Keratinocyte (primary cell): ENCODE results near the gene DHX58.

ENCODE experiments used
- EZH2 ChIP-seq: IDR thresholded peaks from one replicate; pipeline ENCODE4 v1.6.1; 2012; ENCODE audit warnings: inconsistent platforms, mild to moderate bottlenecking, low read length, moderate library complexity
- TF ChIP-seq, protein P1 (sequence below), 3 experiments: IDR thresholded peaks in 1 of 3; conservative IDR thresholded peaks in 1 of 3; optimal IDR thresholded peaks in 1 of 3; 2 replicates in 2 of 3; 3 replicates in 1 of 3; pipeline versions ENCODE3 to v1.5.1; 2011; ENCODE audit warnings: low read length in 3 of 3, mild to moderate bottlenecking in 3 of 3, moderate library complexity in 2 of 3, control low read depth in 1 of 3, inconsistent platforms in 1 of 3; ENCODE audit not compliant: insufficient read depth in 2 of 3; ENCODE audit errors: extremely low read depth in 1 of 3

DNA sequence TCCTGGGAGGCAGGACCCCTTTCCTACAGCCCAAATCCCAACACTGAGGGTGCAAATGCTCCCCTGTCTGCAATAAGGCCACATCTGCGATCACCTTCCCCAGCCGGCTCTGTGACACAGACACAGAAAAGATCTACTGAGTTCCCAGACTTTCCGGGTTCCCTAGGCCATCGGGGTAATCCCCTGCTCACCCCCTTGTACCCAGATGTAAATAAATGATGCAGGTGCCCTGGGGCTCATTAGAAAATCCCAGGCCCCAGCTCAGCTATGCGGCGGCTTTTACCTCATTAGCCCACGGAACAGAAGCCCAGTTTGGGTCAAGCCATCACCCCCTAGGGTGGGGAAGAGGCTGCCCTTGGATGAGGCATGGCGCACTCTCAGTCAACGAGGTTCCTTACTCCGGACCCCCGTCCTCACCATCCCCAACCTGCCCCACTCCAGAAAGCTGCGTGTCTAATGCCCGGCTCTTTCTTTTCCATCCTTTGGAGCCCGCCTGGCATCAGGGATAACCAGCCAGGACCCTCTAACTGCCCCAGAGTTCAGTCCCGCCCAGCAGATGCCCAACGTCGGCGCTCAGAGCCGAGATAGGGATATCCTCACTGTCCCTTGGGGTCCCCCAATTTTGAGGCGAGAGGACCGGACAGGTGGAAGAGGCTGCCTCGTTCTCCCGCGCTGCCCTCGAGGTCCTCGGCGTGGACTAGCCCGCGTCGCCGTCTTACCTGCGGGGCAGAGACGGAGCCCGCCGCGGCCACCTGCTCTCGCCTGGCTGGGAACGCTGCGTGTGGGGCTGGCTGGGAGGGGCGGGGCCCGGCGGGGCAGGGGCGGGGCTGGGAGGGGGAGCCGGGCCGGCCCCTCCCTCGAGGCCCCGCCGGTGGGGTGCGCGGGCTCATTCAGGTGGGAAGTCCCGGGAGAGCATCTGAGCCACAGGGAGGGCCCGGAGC, 14.6 kb downstream of the DHX58 start, which contains the start of gene ZNF385C:
- TF ChIP-seq EZH2: peak; percentile 81
- TF ChIP-seq, protein P1, sequence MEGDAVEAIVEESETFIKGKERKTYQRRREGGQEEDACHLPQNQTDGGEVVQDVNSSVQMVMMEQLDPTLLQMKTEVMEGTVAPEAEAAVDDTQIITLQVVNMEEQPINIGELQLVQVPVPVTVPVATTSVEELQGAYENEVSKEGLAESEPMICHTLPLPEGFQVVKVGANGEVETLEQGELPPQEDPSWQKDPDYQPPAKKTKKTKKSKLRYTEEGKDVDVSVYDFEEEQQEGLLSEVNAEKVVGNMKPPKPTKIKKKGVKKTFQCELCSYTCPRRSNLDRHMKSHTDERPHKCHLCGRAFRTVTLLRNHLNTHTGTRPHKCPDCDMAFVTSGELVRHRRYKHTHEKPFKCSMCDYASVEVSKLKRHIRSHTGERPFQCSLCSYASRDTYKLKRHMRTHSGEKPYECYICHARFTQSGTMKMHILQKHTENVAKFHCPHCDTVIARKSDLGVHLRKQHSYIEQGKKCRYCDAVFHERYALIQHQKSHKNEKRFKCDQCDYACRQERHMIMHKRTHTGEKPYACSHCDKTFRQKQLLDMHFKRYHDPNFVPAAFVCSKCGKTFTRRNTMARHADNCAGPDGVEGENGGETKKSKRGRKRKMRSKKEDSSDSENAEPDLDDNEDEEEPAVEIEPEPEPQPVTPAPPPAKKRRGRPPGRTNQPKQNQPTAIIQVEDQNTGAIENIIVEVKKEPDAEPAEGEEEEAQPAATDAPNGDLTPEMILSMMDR (optimal IDR thresholded peaks at IDR 0.05 in 1 of 3, IDR thresholded peaks at IDR 0.05 in 1 of 3, conservative IDR thresholded peaks at IDR 0.05 in 1 of 3; ENCODE audit: extremely low read depth in 1 of 3, insufficient read depth in 2 of 3, low read length in 3 of 3): no peak
